ENCODE measurements around the gene UBE2U.
A peak's percentile ranks its signal among the peaks of the same experiment; 100 is the strongest.
"Not testable (repeated sequence)": the region's sequence is repeated elsewhere in the genome, so short reads cannot be mapped to it uniquely, and the experiment has no call there.

Gene UBE2U

GRCh38 chr1:64241069-64241468, 37.6 kb downstream of the UBE2U start:
- no peak for DNase-seq

GRCh38 chr1:64242895-64243756, 39.7 kb downstream of the UBE2U start:
- no peak for DNase-seq

DNA sequence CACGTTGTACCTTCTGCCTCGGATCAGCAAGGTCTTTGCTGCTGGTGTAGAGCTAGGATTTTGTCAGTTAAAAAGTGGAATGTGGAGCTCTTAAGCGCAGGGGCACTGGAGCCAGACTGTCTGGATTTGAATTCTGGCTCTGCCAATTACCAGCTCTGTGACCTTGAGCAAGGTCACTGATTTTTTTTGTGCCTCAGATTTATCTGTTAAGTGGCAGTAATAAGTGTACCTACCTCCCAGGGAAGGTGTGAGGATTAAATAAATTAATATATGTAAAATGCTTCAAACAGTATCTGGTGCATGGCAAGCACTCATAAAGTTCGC, 40.3 kb downstream of the UBE2U start:
- DNase-seq: no peak

DNA sequence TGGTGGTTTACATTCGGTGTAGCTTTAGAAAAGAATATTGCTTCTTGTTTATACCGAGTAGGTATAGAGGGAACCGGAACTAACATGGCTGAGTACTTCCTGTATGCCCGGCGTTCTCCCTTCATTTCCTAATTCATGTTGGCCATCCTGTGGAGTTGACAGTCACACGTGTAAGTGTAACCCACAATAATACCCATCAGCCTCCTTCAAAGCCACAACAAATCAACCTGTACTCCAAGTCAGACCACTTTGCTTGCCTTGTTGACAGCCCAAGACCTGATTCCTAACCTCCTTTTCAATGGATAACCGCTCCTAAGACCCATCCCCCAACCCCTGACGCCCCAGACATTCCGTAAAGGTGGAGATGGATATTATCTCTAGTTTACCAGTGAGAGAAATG, 42.1 kb downstream of the UBE2U start:
- DNase-seq: no peak

GRCh38 chr1:64246294-64246917, 43.0 kb downstream of the UBE2U start:
- DNase-seq: peak; percentile 5

DNA sequence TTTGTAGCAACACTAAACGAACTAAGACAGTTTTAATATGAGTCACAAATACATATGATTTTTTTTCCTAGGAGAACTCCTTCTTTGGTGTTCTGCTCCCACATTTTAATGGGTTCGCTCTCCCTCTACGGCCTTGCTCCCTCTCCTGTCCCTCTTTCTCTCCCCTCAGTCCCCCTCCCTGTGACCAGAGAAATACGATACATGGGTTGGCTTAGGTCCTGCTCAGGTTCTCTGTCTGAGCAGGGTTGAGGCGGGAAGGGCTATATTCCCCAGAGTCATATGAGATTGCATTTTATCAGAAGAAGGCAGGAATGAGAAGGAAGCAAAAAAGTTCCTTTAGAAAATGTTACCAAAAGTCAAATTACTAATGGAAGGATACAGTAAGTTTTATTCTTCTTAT, 44.6 kb downstream of the UBE2U start:
- no peak for DNase-seq

DNA sequence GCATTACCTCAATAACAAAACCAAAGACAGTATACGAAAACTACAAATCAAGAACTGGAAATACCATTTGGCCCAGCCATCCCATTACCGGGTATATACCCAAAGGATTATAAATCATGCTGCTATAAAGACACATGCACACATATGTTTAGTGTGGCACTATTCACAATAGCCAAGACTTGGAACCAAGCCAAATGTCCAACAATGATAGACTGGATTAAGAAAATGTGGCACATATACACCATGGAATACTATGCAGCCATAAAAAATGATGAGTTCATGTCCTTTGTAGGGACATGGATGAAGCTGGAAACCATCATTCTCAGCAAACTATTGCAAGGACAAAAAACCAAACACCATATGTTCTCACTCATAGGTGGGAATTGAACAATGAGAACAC, 47.0 kb downstream of the UBE2U start:
- not testable (repeated sequence) for DNase-seq

DNA sequence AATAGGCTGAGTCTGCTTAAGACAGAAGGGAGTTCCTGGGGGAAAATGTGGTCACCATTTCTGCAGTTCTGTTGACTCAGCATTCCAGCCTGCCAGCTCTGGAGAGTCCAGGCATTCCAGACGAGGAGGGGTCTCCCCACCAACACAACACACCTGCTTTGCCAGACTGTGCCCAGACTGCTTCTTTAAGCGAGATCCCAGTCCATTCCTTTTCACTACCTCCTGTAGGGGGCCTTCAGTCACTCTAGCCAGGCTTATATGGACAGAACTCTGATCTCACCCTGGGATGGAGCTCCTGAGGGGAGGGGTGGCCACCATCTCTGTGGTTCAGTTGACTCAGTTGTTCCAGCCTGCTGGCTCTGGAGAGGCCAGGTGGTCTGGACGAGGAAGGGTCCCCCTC, 48.5 kb downstream of the UBE2U start:
- no peak for DNase-seq

- not testable (repeated sequence) for DNase-seq
These were observed 53.8 kb downstream of the UBE2U start for GRCh38 chr1:64257233-64257632.

DNA sequence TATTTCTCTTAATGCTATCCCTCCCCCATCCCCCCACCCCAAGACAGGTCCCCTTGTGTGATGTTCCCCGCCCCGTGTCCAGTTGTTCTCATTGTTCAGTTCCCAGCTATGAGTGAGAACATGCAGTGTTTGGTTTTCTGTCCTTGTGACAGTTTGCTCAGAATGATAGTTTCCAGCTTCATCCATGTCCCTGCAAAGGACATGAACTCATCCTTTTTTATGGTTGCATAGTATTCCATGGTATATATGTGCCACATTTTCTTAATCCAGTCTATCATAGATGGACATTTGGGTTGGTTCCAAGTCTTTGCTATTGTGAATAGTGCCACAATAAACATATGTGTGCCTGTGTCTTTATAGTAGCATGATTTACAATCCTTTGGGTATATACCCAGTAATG, 55.0 kb downstream of the UBE2U start:
- DNase-seq: not testable (repeated sequence)

DNA sequence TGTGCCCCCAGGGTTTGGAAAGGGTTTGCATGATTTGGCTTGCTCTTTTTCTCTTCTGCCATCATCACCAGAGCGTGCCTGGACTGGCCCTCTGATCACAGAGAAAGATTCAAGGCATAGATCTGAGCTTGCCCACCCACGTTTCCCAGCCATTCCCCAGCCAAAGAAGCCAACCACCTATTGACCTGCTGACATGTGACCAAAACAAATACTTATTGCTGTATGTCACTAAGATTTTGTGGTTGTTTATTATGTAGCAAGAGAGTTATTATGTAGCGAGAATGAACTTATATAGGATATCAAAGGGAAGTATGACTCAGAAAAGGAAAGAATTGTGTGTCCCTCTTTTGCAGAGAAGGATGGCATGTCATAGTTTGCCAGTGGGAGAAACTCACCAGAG, 59.9 kb downstream of the UBE2U start:
- DNase-seq: no peak

DNA sequence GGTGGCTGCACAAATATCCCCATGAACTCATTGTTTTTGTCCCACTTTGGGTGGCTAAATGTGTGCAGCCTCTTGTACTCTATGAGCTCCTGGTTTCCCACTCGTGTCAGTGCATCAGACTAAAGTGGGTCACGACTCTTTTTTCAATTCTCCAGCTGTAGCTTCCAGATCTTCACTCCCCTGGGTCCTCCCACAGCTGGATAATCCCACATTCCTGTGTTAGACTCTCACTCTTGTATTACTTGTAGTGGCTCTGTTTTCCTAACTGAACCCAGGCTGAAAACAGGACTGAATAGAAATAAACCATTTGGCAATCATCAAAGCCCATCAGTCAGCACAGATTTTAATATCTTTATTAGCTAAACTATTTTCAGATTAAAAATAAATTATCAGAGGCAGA, 60.4 kb downstream of the UBE2U start:
- DNase-seq: no peak

- no peak for DNase-seq
These were observed 61.7 kb downstream of the UBE2U start for GRCh38 chr1:64265141-64265540.

GRCh38 chr1:64266991-64267390, 63.6 kb downstream of the UBE2U start:
- DNase-seq: no peak

- peak; percentile 4 for DNase-seq
These were observed 65.5 kb downstream of the UBE2U start for GRCh38 chr1:64268653-64269557.

DNA sequence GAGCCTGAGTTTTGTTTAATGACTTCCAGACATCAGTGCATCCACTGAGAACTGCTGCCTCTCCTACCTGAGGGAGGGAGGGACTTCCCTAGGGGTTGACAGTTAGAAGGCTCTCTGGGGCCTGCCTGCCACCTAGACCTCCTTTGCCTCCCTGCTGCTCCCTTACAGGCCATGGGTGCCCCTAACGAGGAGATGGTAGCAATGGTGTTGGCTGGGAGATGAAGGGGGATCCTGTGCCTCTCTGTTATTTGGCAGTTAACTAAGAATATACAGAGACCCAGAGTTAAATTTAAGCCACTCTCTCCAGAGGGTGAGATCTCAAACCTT, 66.1 kb downstream of the UBE2U start:
- DNase-seq: no peak

DNA sequence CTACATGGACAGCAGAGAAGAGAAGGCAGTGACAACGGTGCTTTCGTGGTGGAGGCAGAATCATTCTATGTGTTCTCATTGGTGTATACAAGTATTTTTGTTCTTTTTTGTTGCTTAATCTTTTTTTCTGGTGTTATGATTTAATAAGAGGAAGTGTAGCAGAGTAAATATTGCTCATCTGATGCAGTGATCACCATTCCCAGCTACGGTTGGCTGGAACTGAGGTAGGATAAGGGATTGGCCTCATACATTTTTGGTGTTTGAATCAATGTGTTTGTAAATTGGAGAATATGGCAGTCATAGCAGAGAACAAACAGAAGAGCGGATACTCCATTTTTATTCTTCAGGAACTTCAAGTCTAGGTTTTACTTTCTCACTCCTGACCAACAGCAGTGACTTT, 76.6 kb downstream of the UBE2U start:
- no peak for DNase-seq

DNA sequence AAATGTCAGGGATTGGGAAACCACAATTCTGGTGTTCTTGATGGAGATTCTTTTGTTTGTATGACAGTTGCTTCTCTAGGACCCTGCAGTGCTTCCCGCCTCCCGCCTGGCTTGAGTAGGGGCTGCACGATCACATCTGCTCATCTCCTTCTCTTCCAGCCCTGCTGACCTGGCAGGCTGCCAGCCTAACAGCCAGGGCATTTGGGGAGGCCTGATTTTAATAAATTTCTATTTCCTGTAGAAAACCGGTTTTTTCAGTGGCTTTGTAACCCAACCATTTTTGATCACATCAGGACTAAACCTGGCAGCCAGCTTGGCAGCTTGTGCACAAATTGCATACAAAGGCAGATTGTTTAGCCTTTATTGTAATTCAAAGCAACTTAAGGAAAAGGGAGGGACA, 78.9 kb downstream of the UBE2U start:
- no peak for DNase-seq

GRCh38 chr1:64287071-64287470, 83.6 kb downstream of the UBE2U start:
- DNase-seq: no peak

DNA sequence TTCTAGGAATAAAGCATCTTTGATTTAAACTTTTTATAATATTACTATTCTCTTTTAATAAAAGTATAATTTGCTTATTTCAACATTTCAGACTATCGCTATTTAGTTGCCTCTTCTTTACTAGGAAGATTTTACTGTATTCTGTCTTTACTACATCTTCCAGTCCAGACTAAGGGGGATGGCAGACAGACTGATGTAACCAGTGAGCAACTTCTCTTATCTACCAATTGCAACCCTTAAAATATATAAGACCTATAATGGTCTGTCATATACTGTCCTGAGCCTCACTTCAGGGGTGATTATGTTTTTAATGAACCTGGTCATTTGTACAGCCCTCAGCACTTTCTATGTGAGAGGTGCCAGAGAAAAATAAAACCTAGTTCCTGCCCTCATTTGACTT, 87.0 kb downstream of the UBE2U start:
- no peak for DNase-seq

- no peak for DNase-seq
These were observed 88.5 kb downstream of the UBE2U start for GRCh38 chr1:64291931-64292330.

DNA sequence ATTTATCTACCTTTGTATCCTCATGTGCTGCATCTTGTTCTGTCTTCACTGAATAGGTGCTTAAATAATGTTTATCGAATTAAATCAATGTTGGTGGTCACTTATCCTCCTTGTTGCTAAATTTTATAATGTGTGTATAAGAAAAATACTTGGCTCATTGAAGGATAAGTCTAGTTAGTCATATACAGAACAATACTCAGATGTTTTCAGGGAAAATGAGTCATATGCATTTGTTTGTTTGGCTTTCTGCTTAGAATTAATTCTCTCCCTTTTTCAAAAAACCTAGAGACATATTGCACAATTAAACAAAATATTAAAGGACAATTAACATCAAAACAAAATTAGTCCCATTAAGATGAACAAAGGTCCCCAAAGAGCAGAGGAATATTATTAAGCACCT, 89.0 kb downstream of the UBE2U start:
- DNase-seq: no peak

GRCh38 chr1:64293820-64294219, 90.4 kb downstream of the UBE2U start:
- DNase-seq: no peak

DNA sequence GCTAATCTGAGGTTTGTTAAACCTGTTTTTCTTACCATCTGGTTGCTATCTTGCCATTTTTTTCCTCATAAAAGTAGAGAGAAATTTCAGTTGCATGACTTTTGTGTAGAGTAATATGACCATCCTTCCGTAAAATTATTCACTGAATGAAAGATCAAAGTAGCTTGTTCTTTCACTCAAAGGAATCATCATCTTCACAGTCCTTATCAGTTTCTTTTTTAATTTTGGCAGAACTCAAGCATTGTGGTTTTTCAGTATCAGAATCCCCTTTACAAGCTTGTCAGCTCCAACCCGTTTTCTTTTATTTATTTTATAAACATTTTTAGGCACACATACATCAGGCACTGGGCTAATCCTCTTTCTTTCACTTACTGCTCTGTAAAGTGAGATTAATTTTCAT, 91.7 kb downstream of the UBE2U start:
- no peak for DNase-seq

Data from DMS79 (cell line).